Breast epithelium (tissue), 4 donors: ENCODE results near the gene INKA1. TPM values are rescaled to one million over a fixed set of nuclear protein-coding genes. Genes with fewer than 3 reads are reported as not detected.

Experiments
- DNase-seq, 2 donors: peaks; one replicate each; pipeline ENCODE4 v3.0.0-alpha.2; 2019; ENCODE audit warnings: low spot score in 2 of 2
- H3K27ac ChIP-seq, 2 donors: fragments of 200-600 bp; sonication (generic) in 1 of 2; one replicate each; pipeline ENCODE4 v1.5.1; 2016 to 2019; ENCODE audit warnings: mild to moderate bottlenecking in 1 of 2
- H3K27me3 ChIP-seq, 2 donors: fragments of 200-600 bp; sonication (generic) in 1 of 2; one replicate each; pipeline versions ENCODE4 v1.5.1 to v1.6.0; 2017 to 2019; ENCODE audit warnings: control low read depth in 1 of 2, mild to moderate bottlenecking in 1 of 2
- H3K36me3 ChIP-seq: fragments of 200-600 bp; one replicate; pipeline ENCODE4 v1.5.1; 2019
- H3K4me1 ChIP-seq, 2 donors: fragments of 200-600 bp; sonication (generic); one replicate each; pipeline ENCODE4 v1.5.1; 2016 to 2019; ENCODE audit warnings: control low read depth in 1 of 2
- H3K4me3 ChIP-seq, 3 donors: fragments of 200-600 bp; sonication (generic); 1 replicate in 2 of 3; 2 replicates in 1 of 3; pipeline ENCODE4 v1.5.1; 2016 to 2019; ENCODE audit warnings: mild to moderate bottlenecking in 3 of 3, moderate library complexity in 2 of 3
- H3K9me3 ChIP-seq, 2 donors: fragments of 200-600 bp; sonication (generic) in 1 of 2; one replicate each; pipeline ENCODE4 v1.5.1; 2016 to 2019; ENCODE audit warnings: control low read depth in 1 of 2
- POLR2A ChIP-seq: fragments of 450-650 bp; IDR thresholded peaks from one replicate; pipeline ENCODE4 v1.6.1; 2016; ENCODE audit warnings: antibody characterized with exemption, mild to moderate bottlenecking, moderate library complexity
- POLR2AphosphoS5 ChIP-seq, 3 donors: sonication (generic); formaldehyde crosslinking; IDR thresholded peaks; one replicate each; pipeline ENCODE4 v1.6.1; 2017; ENCODE audit warnings: antibody characterized with exemption in 3 of 3
- intact Hi-C: fragments of 100-400 bp; cut with DNase I; formaldehyde crosslinking; loops from one replicate; pipeline ENCODE4 v1.15.1; 2023; ENCODE audit warnings: low total_unique reads
- total RNA-seq, 3 donors: library from RNA; depleted of rRNA; stranded (reverse); fragments of >200 nt; gene quantifications; one replicate each; pipeline ENCODE4 v1.1.0, GENCODE V29; 2016
- TF ChIP-seq, protein P1 (sequence below), 3 donors: fragments of 450-650 bp; IDR thresholded peaks; one replicate each; pipeline ENCODE4 v1.5.1; 2016 to 2017; ENCODE audit warnings: antibody characterized with exemption in 3 of 3, mild to moderate bottlenecking in 3 of 3, moderate library complexity in 3 of 3

Gene INKA1
- total RNA-seq, 3 donors from 2014 or later = 2.3 to 4.5 (median 4.2) TPM

DNA sequence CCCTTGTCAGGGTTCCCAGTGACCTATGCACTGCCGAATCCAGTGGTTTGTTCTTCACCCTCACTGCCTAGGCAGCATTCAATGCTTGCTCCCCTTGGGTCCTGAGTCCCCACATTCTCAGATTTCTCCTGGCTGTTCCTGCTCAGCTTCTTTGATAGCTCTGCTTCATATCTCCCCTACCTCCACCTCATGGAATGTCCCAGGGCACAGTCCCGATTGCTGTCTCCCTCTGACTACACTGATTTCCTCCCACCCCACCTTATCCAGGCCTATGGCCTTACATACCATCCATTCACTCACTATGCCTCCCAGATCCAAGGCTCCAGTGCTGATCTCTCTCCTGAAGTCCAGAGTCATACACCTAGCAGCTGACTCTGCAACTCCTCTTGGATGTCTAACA, 1.9 kb upstream of the INKA1 start:
- intact Hi-C loops = loop anchor here (5.0 kb wide), 1 partner anchor 1709 kb away; no protein-coding TSS in a partner anchor
- no peak for TF ChIP-seq POLR2A
- TF ChIP-seq, protein P1, sequence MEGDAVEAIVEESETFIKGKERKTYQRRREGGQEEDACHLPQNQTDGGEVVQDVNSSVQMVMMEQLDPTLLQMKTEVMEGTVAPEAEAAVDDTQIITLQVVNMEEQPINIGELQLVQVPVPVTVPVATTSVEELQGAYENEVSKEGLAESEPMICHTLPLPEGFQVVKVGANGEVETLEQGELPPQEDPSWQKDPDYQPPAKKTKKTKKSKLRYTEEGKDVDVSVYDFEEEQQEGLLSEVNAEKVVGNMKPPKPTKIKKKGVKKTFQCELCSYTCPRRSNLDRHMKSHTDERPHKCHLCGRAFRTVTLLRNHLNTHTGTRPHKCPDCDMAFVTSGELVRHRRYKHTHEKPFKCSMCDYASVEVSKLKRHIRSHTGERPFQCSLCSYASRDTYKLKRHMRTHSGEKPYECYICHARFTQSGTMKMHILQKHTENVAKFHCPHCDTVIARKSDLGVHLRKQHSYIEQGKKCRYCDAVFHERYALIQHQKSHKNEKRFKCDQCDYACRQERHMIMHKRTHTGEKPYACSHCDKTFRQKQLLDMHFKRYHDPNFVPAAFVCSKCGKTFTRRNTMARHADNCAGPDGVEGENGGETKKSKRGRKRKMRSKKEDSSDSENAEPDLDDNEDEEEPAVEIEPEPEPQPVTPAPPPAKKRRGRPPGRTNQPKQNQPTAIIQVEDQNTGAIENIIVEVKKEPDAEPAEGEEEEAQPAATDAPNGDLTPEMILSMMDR (IDR thresholded peaks at IDR 0.05) = no peak
- no peak for TF ChIP-seq POLR2AphosphoS5 (IDR thresholded peaks at IDR 0.05)
- Histone ChIP-seq H3K4me1 (peaks cover 14 to 26% of the 10 kb centered on the region in 2 donors), H3K36me3 (no peaks in the 10 kb centered on the region), H3K9me3 (no peaks in the 10 kb centered on the region), H3K4me3 (no peak overlapping the region), H3K27ac (no peak overlapping the region), H3K27me3 (no peaks in the 10 kb centered on the region)
- no peak for DNase-seq

DNA sequence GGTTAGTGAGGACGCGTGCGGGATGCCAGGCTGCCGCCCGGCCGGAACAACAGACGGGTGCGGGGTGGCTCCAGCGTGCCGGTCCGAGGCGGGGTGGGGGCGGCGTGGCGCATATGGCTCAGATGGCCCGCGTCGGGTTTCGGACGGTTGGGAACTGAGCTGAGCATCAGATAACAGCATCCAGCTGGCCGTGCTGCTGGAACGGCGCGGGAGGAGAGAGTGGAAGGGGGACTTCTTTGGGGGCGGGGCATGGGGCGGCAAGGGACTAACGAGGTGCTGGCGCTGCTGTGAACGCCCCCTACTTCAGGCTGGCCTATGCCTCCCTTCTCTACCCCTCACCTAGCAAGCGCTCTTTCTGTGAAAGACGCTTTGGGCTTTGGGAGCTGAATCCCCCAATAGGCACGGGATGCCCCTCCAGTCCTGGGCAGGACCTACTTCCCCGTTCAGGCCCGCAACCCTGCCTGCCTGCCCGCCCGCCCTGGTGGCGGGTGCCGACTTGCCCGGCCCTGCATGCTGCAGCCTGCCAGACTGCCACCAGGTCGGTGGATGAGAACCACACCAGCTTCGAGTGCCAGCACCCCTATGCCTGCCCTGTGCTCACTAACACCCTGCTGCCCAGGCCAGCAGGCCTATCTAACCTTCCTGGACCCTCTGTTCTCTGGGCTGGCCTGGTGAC, 542 bp downstream of the INKA1 start:
- H3K27ac ChIP-seq = peak overlapping the region; percentile 80 to 97
- H3K4me1 ChIP-seq = peaks cover 18 to 29% of the 10 kb centered on the region in 2 donors

DNA sequence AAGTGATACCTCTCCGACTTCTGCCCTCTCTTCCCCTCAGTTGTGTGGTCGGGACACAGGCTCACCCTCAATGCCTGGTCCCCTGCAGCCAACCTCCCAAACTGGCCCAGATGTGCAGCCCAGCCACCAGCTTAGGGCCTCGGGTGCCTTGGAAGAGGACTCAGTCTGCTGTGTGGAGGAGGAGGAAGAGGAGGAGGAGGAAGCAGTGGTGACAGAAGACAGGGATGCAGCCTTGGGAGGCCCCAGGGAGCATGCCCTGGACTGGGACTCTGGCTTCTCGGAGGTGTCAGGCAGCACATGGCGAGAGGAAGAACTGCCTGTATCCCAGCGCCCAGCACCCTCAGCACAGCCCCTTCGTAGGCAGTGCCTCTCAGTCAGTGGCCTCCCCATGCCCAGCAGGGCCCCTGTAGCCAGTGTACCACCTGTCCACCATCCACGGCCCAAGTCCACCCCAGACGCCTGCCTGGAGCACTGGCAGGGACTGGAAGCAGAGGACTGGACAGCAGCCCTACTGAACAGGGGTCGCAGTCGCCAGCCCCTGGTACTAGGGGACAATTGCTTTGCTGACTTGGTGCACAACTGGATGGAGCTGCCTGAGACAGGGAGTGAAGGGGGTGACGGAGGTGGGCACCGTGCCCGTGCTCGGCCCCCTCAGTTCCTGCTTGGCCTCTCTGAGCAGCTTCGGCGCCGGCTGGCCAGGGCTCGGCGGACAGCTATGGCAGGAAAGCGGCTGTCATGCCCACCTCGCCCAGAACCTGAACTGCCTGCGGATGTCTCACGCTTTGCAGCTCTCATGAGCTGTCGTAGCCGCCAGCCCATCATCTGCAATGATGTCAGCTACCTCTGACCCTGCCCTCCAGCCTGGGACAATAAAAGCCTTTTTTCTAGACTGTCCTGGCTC, 1.3 kb downstream of the INKA1 start:
- peak overlapping the region; percentile 90 to 97 for H3K27ac ChIP-seq
- peaks cover 4% of the 10 kb centered on the region for H3K36me3 ChIP-seq
- no peaks in the 10 kb centered on the region for H3K9me3 ChIP-seq
- H3K4me3 ChIP-seq = peak overlapping the region; percentile 84 to 90 (median 89)
- H3K27me3 ChIP-seq = no peaks in the 10 kb centered on the region
- intact Hi-C loops = loop anchor here (5.0 kb wide), 2 partner anchors 38 to 1712 kb away; no protein-coding TSS in a partner anchor
- no peak for DNase-seq
- no peak for TF ChIP-seq POLR2AphosphoS5 (IDR thresholded peaks at IDR 0.05)
- TF ChIP-seq, protein P1 (IDR thresholded peaks at IDR 0.05) = no peak
- TF ChIP-seq POLR2A = no peak
- peaks cover 18 to 29% of the 10 kb centered on the region in 2 donors for H3K4me1 ChIP-seq

More for the DNA sequence above, 542 bp downstream of the INKA1 start:
- Histone ChIP-seq H3K4me3 (peak overlapping the region; percentile 84 to 90 (median 89)), H3K9me3 (no peaks in the 10 kb centered on the region), H3K36me3 (no peaks in the 10 kb centered on the region), H3K27me3 (no peaks in the 10 kb centered on the region)
- peak in 1 of 2 donors; percentile 76 for DNase-seq
- intact Hi-C loops = loop anchor here (5.0 kb wide), 1 partner anchor 1711 kb away; no protein-coding TSS in a partner anchor
- no peak for TF ChIP-seq POLR2AphosphoS5 (IDR thresholded peaks at IDR 0.05)
- TF ChIP-seq, protein P1 (IDR thresholded peaks at IDR 0.05) = peak in 1 of 3 donors; percentile 23
- TF ChIP-seq POLR2A = no peak

DNA sequence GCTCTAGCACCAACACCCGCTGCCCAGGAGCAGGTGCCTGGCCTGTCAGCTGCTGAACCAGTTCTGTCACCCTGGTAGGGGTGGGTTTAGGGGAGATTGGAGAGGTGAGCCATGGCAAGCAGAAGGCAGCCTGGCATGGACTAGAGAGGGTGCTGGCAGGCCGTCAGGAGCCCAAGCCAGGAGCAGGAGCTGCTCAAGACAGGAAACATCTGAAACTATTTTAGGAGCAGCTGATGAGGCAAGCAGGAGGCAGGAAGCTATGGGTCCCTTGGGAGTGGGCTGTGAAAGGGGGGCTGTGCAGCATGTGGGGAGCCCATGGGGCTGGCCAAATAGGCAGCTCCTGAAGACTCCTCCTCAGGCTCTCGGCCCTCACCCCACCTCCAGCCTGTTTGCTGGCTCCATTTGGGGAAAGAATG, 2.3 kb downstream of the INKA1 start:
- peaks cover 5% of the 10 kb centered on the region for H3K36me3 ChIP-seq
- TF ChIP-seq, protein P1 (IDR thresholded peaks at IDR 0.05) = no peak
- TF ChIP-seq POLR2A (no peak), POLR2AphosphoS5 (IDR thresholded peaks at IDR 0.05) (peak; percentile 56 to 89 (median 87))
- H3K4me3 ChIP-seq = peak overlapping the region in 1 of 3 donors; percentile 51
- intact Hi-C loops = loop anchor here (5.0 kb wide), 1 partner anchor 37 kb away; no protein-coding TSS in a partner anchor
- DNase-seq = peak; percentile 66 to 74
- no peaks in the 10 kb centered on the region for H3K9me3 ChIP-seq
- H3K27ac ChIP-seq = peak overlapping the region; percentile 90 to 97
- no peaks in the 10 kb centered on the region for H3K27me3 ChIP-seq
- peaks cover 18 to 29% of the 10 kb centered on the region in 2 donors for H3K4me1 ChIP-seq
